Keratinocyte (primary cell): ENCODE results near the gene XIRP2. TPM values are rescaled to one million over a fixed set of nuclear protein-coding genes. Genes with fewer than 3 reads are reported as not detected.

Experiments used
- DNase-seq: peaks from one replicate; pipeline ENCODE4 v3.0.0-alpha.2; 2011; ENCODE audit warnings: low read depth, missing footprints, low spot score
- FAIRE-seq: peaks from 2 replicates; lab custom pipeline; 2011; peaks lifted over from hg19 to GRCh38; lab: Jason Lieb, UNC
- H2AFZ ChIP-seq: 2 replicates; pipeline ENCODE4 v1.6.0; 2012; ENCODE audit warnings: low read length, control low read depth, inconsistent platforms; ENCODE audit not compliant: control insufficient read depth
- H3K27ac ChIP-seq: 2 replicates; pipeline ENCODE4 v1.5.1; 2011; ENCODE audit warnings: low read length; ENCODE audit not compliant: control insufficient read depth, insufficient read depth
- H3K27me3 ChIP-seq: 3 replicates; pipeline ENCODE4 v1.6.0; 2011; ENCODE audit warnings: low read length; ENCODE audit not compliant: control insufficient read depth, insufficient read depth; ENCODE audit errors: extremely low read depth
- H3K36me3 ChIP-seq, 2 experiments: 2 replicates in 1 of 2; 3 replicates in 1 of 2; pipeline ENCODE4 v1.5.1; 2011; ENCODE audit warnings: low read length in 2 of 2, mild to moderate bottlenecking in 1 of 2; ENCODE audit not compliant: control insufficient read depth in 2 of 2, insufficient read depth in 2 of 2; ENCODE audit errors: extremely low read depth in 1 of 2
- H3K4me1 ChIP-seq: 3 replicates; pipeline ENCODE4 v1.5.1; 2011; ENCODE audit warnings: low read length; ENCODE audit not compliant: control insufficient read depth, insufficient read depth; ENCODE audit errors: extremely low read depth
- H3K4me2 ChIP-seq: 3 replicates; pipeline ENCODE4 v1.6.0; 2011; ENCODE audit warnings: low read depth, low read length; ENCODE audit not compliant: control insufficient read depth, insufficient read depth; ENCODE audit errors: extremely low read depth
- H3K4me3 ChIP-seq, 3 experiments: fragments of 200-600 bp in 1 of 3; sonication (generic) in 1 of 3; 2 replicates in 2 of 3; 3 replicates in 1 of 3; pipeline ENCODE4 v1.5.1; 2011 to 2016; ENCODE audit warnings: low read length in 3 of 3, mild to moderate bottlenecking in 3 of 3, control low read depth in 2 of 3, inconsistent platforms in 1 of 3, low read depth in 1 of 3, mixed read lengths in 1 of 3, mixed run types in 1 of 3, moderate library complexity in 1 of 3; ENCODE audit not compliant: control insufficient read depth in 2 of 3, insufficient read depth in 2 of 3; ENCODE audit errors: extremely low read depth in 1 of 3
- H3K79me2 ChIP-seq: 2 replicates; pipeline ENCODE4 v1.6.0; 2012; ENCODE audit warnings: low read length; ENCODE audit not compliant: control insufficient read depth, insufficient read depth
- H3K9ac ChIP-seq: 3 replicates; pipeline ENCODE4 v1.6.0; 2011; ENCODE audit warnings: low read length; ENCODE audit not compliant: control insufficient read depth, insufficient read depth; ENCODE audit errors: extremely low read depth
- H3K9me1 ChIP-seq: 3 replicates; pipeline ENCODE4 v1.6.0; 2011; ENCODE audit warnings: low read length; ENCODE audit not compliant: control insufficient read depth, insufficient read depth; ENCODE audit errors: extremely low read depth
- H3K9me3 ChIP-seq: 2 replicates; pipeline ENCODE4 v1.5.1; 2012; ENCODE audit warnings: low read depth, low read length; ENCODE audit not compliant: control insufficient read depth
- H4K20me1 ChIP-seq: 3 replicates; pipeline ENCODE4 v1.6.0; 2011; ENCODE audit warnings: low read length; ENCODE audit not compliant: control insufficient read depth, insufficient read depth; ENCODE audit errors: extremely low read depth
- CTCF ChIP-seq, 3 experiments: IDR thresholded peaks in 1 of 3; conservative IDR thresholded peaks in 1 of 3; optimal IDR thresholded peaks in 1 of 3; 2 replicates in 2 of 3; 3 replicates in 1 of 3; pipeline versions ENCODE3 to v1.5.1; 2011; ENCODE audit warnings: low read length in 3 of 3, mild to moderate bottlenecking in 3 of 3, moderate library complexity in 2 of 3, control low read depth in 1 of 3, inconsistent platforms in 1 of 3; ENCODE audit not compliant: insufficient read depth in 2 of 3; ENCODE audit errors: extremely low read depth in 1 of 3
- EZH2 ChIP-seq: IDR thresholded peaks from one replicate; pipeline ENCODE4 v1.6.1; 2012; ENCODE audit warnings: inconsistent platforms, mild to moderate bottlenecking, low read length, moderate library complexity
- dilution Hi-C: fragments of 300-500 bp; cut with MboI; formaldehyde crosslinking; loops from one replicate; pipeline ENCODE4 v1.7.0; 2020; ENCODE audit warnings: low sequenced_read_pairs; ENCODE audit not compliant: extremely low pct_ligation_motif_present
- polyA plus RNA-seq, 5 experiments: library from polyadenylated mRNA; depleted of rRNA in 3 of 5; stranded (reverse) in 3 of 5; stranded (forward) in 1 of 5; unstranded in 1 of 5; fragments of >200 nt; gene quantifications; 1 replicate in 1 of 5; 2 replicates in 3 of 5; 3 replicates in 1 of 5; pipeline versions ENCODE4 v1.2.1 to v1.2.3, GENCODE V29; 2011 to 2012; ENCODE audit warnings: missing spikeins in 2 of 5, low read depth in 1 of 5, low replicate concordance in 1 of 5

XIRP2 gene
- polyA plus RNA-seq, 1 donor (not counting 4 experiments of a cell fraction or from before 2014, with no cell fraction given) = 0.01 TPM

DNA sequence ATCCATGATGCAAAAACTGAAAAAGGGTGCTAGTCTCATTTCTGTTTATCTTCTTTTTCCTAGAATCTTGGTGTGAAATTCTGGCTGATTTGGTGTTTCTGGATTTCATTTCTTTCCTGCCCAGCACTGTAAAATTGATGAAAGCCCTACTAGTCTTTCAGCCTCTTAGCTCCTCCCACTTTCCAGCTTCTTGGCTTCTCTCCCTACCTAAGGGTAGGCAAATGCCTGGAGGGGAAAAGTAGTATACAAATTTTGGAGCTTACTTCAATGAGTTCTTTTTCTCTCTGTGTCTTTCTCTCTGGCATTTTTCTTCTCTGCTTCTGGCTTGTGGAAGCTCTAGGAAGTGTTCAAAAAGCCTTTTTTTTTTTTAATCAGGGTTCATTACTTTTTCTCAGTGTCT, 160.5 kb downstream of the XIRP2 start:
- Histone ChIP-seq H3K79me2 (no peaks in the 10 kb centered on the region), H2AFZ (no peak overlapping the region), H3K9me3 (no peaks in the 10 kb centered on the region), H3K36me3 (no peaks in the 10 kb centered on the region), H4K20me1 (no peaks in the 10 kb centered on the region), H3K4me1 (peaks cover 2% of the 10 kb centered on the region), H3K27ac (no peak overlapping the region), H3K27me3 (no peaks in the 10 kb centered on the region), H3K9me1 (no peaks in the 10 kb centered on the region), H3K9ac (no peak overlapping the region), H3K4me3 (no peak overlapping the region), H3K4me2 (no peak overlapping the region)
- TF ChIP-seq EZH2 (no peak), CTCF (optimal IDR thresholded peaks at IDR 0.05 in 1 of 3, IDR thresholded peaks at IDR 0.05 in 1 of 3, conservative IDR thresholded peaks at IDR 0.05 in 1 of 3; ENCODE audit: extremely low read depth in 1 of 3, insufficient read depth in 2 of 3, low read length in 3 of 3) (no peak)
- DNase-seq = no peak
- dilution Hi-C loops = no loop called here
- no peak for FAIRE-seq

DNA sequence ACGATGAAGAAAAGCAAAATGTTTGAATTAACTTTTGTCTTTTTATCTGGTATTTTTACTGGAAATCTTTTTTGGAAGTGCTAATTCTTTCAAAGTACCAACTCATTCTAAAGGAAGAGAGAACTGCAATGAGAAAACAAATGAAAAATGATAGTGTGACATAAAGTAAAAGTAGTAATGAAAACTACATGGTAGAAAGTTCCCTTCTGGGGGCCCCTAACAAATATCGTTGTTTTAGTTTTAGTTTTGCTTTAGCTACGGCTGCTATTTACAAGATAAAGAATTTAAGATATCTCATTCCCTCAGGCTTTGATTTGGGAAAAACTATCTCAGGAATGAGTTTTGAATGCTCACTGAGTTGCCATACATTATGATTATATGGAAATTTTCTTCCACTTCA, 161.4 kb downstream of the XIRP2 start:
- no peak overlapping the region for H3K27ac ChIP-seq
- H3K9me3 ChIP-seq = no peaks in the 10 kb centered on the region
- peaks cover 2% of the 10 kb centered on the region for H3K4me1 ChIP-seq
- no peak overlapping the region for H3K9ac ChIP-seq
- H3K36me3 ChIP-seq = no peaks in the 10 kb centered on the region
- H3K9me1 ChIP-seq = no peaks in the 10 kb centered on the region
- H4K20me1 ChIP-seq = no peaks in the 10 kb centered on the region
- H2AFZ ChIP-seq = no peak overlapping the region
- no peaks in the 10 kb centered on the region for H3K79me2 ChIP-seq
- H3K4me2 ChIP-seq = no peak overlapping the region
- H3K4me3 ChIP-seq = no peak overlapping the region
- FAIRE-seq (no peak), DNase-seq (no peak)
- dilution Hi-C loops = no loop called here
- no peak for TF ChIP-seq EZH2
- no peak for TF ChIP-seq CTCF (optimal IDR thresholded peaks at IDR 0.05 in 1 of 3, IDR thresholded peaks at IDR 0.05 in 1 of 3, conservative IDR thresholded peaks at IDR 0.05 in 1 of 3; ENCODE audit: extremely low read depth in 1 of 3, insufficient read depth in 2 of 3, low read length in 3 of 3)
- H3K27me3 ChIP-seq = no peaks in the 10 kb centered on the region
